Stimulated activated CD4-positive, alpha-beta T cell treated with anti-CD3 and anti-CD28 coated beads, Interleukin-1b, Interleukin-23, amount 100 ng/mL, for 24 hours (primary cell): Measurements from ENCODE around the gene TIGD6.
"Not testable (repeated sequence)": the region's sequence is repeated elsewhere in the genome, so short reads cannot be mapped to it uniquely, and the experiment has no call there.

Source experiments
- DNase-seq, 4 experiments: peaks; one replicate each; pipeline ENCODE4 v3.0.0-alpha.2; 2020; ENCODE audit warnings: low read depth in 4 of 4, low spot score in 1 of 4

The TIGD6 gene

DNA sequence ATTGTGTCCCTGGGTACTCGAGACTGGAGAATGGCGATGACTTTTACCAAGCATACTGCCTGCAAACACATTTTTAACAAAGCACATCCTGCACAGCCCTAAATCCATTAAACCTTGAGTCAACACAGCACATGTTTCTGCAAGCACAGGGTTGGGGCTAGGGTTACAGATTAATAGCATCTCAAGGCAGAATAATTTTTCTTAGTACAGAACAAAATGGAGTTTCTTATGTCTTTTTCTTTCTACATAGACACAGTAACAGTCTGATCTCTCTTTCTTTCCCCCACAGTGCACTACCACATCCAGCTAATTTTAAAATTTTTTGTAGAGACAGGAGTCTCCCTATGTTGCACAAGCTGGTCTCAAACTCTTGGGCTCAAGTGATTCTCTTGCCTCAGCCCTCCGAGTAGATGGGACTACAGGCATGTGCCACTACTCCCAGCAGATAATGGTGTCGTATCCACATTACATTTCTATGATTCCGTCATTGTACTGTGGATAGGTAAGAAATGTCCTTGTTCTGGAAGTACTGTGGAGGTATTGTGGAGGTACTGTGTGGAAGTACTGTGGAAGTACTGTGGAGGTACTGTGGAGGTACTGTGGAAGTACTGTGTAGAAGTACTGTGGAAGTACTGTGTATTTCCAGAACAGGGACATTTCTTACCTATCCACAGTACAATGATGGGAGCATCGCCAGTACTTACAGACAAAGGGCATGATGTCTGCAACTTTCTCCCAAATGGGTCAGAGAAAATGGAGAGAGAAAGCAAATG lies 57.1 kb downstream of the TIGD6 start:
- DNase-seq, result not testable (repeated sequence)
